NCI-H82 treated with DMSO at 0.1 percent for 48 hours (cell line): ENCODE data around the gene SRGAP3.

Experiments used
- DNase-seq: peaks from one replicate; lab custom pipeline; 2025; ENCODE audit not compliant: unreplicated experiment; lab: John Stamatoyannopoulos, UW

SRGAP3 gene

GRCh38 chr3:8942746-8943488 lies 306.5 kb downstream of the SRGAP3 start:
- DNase-seq = no peak

- no peak for DNase-seq
These were observed 307.3 kb downstream of the SRGAP3 start for GRCh38 chr3:8942115-8942514.

GRCh38 chr3:8938021-8938420 lies 311.4 kb downstream of the SRGAP3 start:
- DNase-seq = no peak

- DNase-seq = no peak
These were observed 312.1 kb downstream of the SRGAP3 start for GRCh38 chr3:8937064-8938020.

GRCh38 chr3:8932507-8932906 lies 316.9 kb downstream of the SRGAP3 start:
- no peak for DNase-seq

GRCh38 chr3:8931342-8931741 lies 318.1 kb downstream of the SRGAP3 start:
- no peak for DNase-seq
